SU-DHL-6 (cell line): Measurements from ENCODE around the gene HIPK2.

ENCODE experiments used
- H2AFZ ChIP-seq: fragments of 200-600 bp; sonication (generic); 2 replicates; pipeline ENCODE4 v1.6.1; 2014; ENCODE audit warnings: low read depth, mild to moderate bottlenecking, moderate library complexity, mixed read lengths, antibody characterized with exemption, low read length; ENCODE audit not compliant: severe bottlenecking
- H3F3A ChIP-seq: fragments of 200-600 bp; shearing (Covaris generic); 2 replicates; pipeline ENCODE4 v1.6.0; 2016; ENCODE audit warnings: antibody characterized with exemption, mild to moderate bottlenecking; ENCODE audit not compliant: insufficient read depth
- H3K27ac ChIP-seq: fragments of 200-600 bp; sonication (generic); 2 replicates; pipeline ENCODE4 v1.5.1; 2016; ENCODE audit warnings: low read depth, mild to moderate bottlenecking, low read length, moderate library complexity, mixed read lengths
- H3K27me3 ChIP-seq: fragments of 200-600 bp; sonication (generic), shearing (Covaris generic); 2 replicates; pipeline ENCODE4 v1.6.0; 2014; ENCODE audit warnings: mild to moderate bottlenecking, low read length
- H3K36me3 ChIP-seq: fragments of 200-600 bp; sonication (generic); 2 replicates; pipeline ENCODE4 v1.6.1; 2014; ENCODE audit warnings: mild to moderate bottlenecking, low read length, mixed read lengths
- H3K4me2 ChIP-seq: fragments of 300-600, 200-600 bp; shearing (Covaris generic), sonication (generic); 2 replicates; pipeline ENCODE4 v1.6.0; 2014; ENCODE audit warnings: low read length, low read depth, mild to moderate bottlenecking; ENCODE audit not compliant: poor library complexity, severe bottlenecking
- H3K4me3 ChIP-seq: fragments of 200-600 bp; sonication (generic); 2 replicates; pipeline ENCODE4 v1.5.1; 2014; ENCODE audit warnings: antibody characterized with exemption, low read length, mild to moderate bottlenecking, mixed read lengths; ENCODE audit not compliant: insufficient read depth, poor library complexity, severe bottlenecking
- H3K79me2 ChIP-seq: fragments of 200-600 bp; sonication (generic); 2 replicates; pipeline ENCODE4 v1.6.1; 2014; ENCODE audit warnings: mild to moderate bottlenecking, low read length, moderate library complexity; ENCODE audit not compliant: insufficient read depth
- H3K9ac ChIP-seq: fragments of 200-600 bp; sonication (generic); 2 replicates; pipeline ENCODE4 v1.7.0; 2014; ENCODE audit warnings: mild to moderate bottlenecking, low read length
- H3K9me2 ChIP-seq: fragments of 200-600 bp; sonication (generic); replicated peaks from 2 replicates; pipeline ENCODE4 v1.6.1; 2014; ENCODE audit warnings: low read length; ENCODE audit not compliant: insufficient read depth
- H3K9me3 ChIP-seq: fragments of 200-600 bp; sonication (generic); 2 replicates; pipeline ENCODE4 v1.6.1; 2014; ENCODE audit warnings: low read length, mixed read lengths; ENCODE audit not compliant: insufficient read depth
- H4K20me1 ChIP-seq: fragments of 200-600 bp; sonication (generic); 2 replicates; pipeline ENCODE4 v1.6.1; 2014; ENCODE audit warnings: low read depth, mild to moderate bottlenecking, antibody characterized with exemption, low read length, moderate library complexity, mixed read lengths
- EZH2phosphoT487 ChIP-seq: fragments of 200-600 bp; sonication (generic), shearing (Covaris generic); conservative IDR thresholded peaks from 2 replicates; pipeline ENCODE4 v1.6.1; 2018; ENCODE audit warnings: mild to moderate bottlenecking, antibody characterized with exemption, low read length, moderate library complexity, mixed read lengths
- TF ChIP-seq, protein P1 (sequence below): fragments of 200-600 bp; sonication (generic); IDR thresholded peaks from one replicate; pipeline ENCODE4 v1.5.1; 2017; ENCODE audit warnings: antibody characterized with exemption, mild to moderate bottlenecking, low read length, moderate library complexity; ENCODE audit not compliant: insufficient read depth, poor library complexity, severe bottlenecking

The HIPK2 gene

DNA sequence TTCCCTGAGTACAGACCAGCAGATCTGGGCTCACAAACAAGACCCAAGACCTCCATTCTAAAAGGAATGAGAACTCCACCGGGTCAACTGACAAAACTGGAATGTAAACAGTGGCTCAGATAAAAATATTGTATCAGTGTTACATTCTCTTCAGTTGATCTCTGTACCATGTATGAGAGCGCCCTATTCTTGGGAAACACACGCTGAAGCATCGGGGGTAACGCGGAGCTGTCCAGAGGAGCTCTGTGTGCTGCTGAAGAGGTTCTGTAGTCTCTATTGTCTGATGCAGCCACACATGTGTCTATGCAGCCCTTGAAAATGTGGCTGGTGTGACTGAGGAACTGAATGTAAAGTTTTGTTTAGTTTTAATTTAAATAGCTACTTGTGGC is 39.7 kb downstream of the HIPK2 start:
- H3K27ac ChIP-seq, result no peak overlapping the region
- H3K9ac ChIP-seq, result no peak overlapping the region
- H2AFZ ChIP-seq, result no peak overlapping the region
- no peak overlapping the region for H3K4me3 ChIP-seq
- H3K36me3 ChIP-seq, result no peaks in the 10 kb centered on the region
- no peak overlapping the region for H3K4me2 ChIP-seq
- H3K9me2 ChIP-seq, result no peaks in the 10 kb centered on the region
- no peaks in the 10 kb centered on the region for H4K20me1 ChIP-seq
- H3K9me3 ChIP-seq, result no peaks in the 10 kb centered on the region
- H3F3A ChIP-seq, result no peaks in the 10 kb centered on the region
- no peaks in the 10 kb centered on the region for H3K27me3 ChIP-seq
- H3K79me2 ChIP-seq, result no peaks in the 10 kb centered on the region
- TF ChIP-seq EZH2phosphoT487, result no peak
- TF ChIP-seq, protein P1, sequence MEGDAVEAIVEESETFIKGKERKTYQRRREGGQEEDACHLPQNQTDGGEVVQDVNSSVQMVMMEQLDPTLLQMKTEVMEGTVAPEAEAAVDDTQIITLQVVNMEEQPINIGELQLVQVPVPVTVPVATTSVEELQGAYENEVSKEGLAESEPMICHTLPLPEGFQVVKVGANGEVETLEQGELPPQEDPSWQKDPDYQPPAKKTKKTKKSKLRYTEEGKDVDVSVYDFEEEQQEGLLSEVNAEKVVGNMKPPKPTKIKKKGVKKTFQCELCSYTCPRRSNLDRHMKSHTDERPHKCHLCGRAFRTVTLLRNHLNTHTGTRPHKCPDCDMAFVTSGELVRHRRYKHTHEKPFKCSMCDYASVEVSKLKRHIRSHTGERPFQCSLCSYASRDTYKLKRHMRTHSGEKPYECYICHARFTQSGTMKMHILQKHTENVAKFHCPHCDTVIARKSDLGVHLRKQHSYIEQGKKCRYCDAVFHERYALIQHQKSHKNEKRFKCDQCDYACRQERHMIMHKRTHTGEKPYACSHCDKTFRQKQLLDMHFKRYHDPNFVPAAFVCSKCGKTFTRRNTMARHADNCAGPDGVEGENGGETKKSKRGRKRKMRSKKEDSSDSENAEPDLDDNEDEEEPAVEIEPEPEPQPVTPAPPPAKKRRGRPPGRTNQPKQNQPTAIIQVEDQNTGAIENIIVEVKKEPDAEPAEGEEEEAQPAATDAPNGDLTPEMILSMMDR, result no peak

DNA sequence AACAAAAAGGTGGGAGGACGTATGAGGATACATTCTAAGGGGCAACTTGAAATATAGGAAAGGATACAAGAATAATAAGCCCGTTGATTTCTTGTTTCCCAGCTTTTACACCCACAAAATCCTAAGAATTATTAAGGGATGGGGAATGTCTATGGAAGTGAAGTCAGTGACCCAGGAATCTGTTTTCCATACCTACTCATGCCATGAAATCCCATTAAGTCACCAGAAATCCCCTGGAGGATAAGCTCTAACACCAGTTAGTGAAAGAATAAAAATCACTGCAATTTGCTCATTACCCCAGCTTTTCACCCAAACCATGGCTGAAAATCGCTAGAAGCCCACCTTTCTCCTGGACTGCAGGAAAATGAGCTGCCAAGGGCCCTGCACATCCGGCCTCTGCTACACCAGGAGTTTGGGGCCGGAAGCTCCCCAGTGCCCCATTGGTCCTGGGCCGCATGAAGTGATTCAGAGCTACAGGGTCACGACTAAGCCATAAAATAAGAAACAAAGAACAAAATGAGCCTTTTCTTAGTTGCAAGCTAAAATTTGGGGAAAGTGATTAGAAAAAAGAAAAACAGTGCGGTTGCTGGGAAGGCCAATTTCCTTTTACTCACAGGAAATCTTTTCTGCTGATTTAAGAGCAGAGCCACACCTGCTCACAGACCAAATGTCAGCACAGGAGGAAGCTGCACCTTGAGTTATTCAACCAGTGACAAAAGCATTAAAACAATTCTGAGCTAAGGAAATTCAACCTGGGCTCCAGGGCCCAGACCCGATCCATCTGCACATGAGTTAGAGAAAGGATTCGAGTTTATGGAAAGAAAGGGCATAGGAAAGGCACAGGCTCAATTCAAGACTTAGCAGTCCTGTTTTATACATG is 40.3 kb downstream of the HIPK2 start:
- Histone ChIP-seq H3K79me2 (no peaks in the 10 kb centered on the region), H3K27ac (no peak overlapping the region), H3K9me3 (no peaks in the 10 kb centered on the region), H3K27me3 (no peaks in the 10 kb centered on the region), H3K9ac (no peak overlapping the region), H3K4me2 (no peak overlapping the region), H3K36me3 (no peaks in the 10 kb centered on the region), H3K9me2 (no peaks in the 10 kb centered on the region), H3K4me3 (no peak overlapping the region), H3F3A (no peaks in the 10 kb centered on the region), H2AFZ (no peak overlapping the region), H4K20me1 (no peaks in the 10 kb centered on the region)
- TF ChIP-seq, protein P1, result no peak
- no peak for TF ChIP-seq EZH2phosphoT487

DNA sequence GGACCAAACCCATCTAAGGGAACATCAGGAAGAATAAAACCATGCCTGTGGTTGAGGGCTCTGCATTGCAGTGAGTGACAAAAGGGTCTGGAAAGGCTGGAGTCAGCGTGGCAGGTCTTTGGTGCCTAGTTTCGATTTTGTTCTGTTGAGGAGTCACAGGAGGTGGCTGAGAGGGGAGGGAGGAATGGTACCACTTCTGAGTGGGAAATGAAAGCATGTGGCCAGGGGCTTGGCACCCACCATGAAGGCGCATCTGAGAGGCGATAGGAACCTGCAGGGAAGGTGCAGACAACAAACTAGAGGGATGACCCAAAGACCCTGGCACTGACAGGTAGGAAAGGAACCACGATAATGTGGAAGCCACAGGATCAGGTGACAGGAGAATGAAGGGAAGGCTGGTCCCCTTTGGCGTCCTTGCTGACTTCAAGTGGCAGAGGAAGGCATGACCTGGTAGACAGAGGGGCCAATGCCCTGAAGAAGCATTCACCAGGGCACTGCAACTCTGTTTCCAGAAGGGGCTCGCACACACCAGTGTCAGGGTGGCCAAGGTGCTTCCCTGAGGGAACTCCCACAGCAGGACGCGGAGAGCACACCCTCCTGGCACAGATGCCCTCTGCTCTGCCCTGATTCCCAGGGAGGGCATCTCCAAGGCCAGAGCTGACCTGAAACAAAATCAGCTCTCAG is 41.7 kb downstream of the HIPK2 start:
- no peaks in the 10 kb centered on the region for H3K27me3 ChIP-seq
- TF ChIP-seq EZH2phosphoT487, result no peak
- TF ChIP-seq, protein P1, result no peak
- H3K9me2 ChIP-seq, result no peaks in the 10 kb centered on the region

More for the DNA sequence above, 41.7 kb downstream of the HIPK2 start:
- no peak overlapping the region for H3K27ac ChIP-seq
- H3F3A ChIP-seq, result no peaks in the 10 kb centered on the region
- no peak overlapping the region for H3K4me2 ChIP-seq
- no peaks in the 10 kb centered on the region for H4K20me1 ChIP-seq
- H3K4me3 ChIP-seq, result no peak overlapping the region
- H2AFZ ChIP-seq, result no peak overlapping the region
- H3K9me3 ChIP-seq, result no peaks in the 10 kb centered on the region
- no peaks in the 10 kb centered on the region for H3K36me3 ChIP-seq
- H3K79me2 ChIP-seq, result no peaks in the 10 kb centered on the region
- H3K9ac ChIP-seq, result no peak overlapping the region
